ENCODE data around the gene RBM33. TPM values are rescaled to one million over a fixed set of nuclear protein-coding genes. Genes with fewer than 3 reads are reported as not detected.

RBM33 gene
- total and polyA plus RNA-seq, 2 of the 13 experiments (the other 11 are each of a cell fraction or from before 2014, with no cell fraction given), result 12.4 to 28.9 TPM

DNA sequence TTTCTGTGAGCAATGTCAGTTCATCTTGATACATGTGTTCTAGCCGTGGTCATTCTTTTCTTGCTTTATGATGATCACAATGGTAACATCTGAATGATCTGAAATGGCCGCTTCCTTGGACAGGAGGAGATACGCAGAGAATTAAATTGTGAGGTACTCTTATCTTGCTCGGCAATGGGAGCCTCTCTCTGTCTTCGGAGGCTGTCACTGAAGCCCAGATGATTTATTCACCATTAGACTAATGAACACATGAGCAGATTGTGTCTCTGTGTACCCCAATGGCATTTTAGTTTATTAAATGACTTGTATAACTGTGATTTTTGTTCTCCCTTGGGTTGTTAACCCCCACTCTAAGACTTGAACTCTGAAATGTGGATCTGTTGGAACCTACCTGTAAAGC, 38.6 kb downstream of the RBM33 start:
- Histone ChIP-seq H3K79me2 (ENCODE audit: insufficient read depth, low read length) (peaks cover 62% of the 10 kb centered on the region), H3K4me3 (replicated peaks in 1 of 3; ENCODE audit: insufficient read depth in 1 of 3, low read depth in 2 of 3, low read length in 3 of 3) (no peak overlapping the region), H3K4me1 (ENCODE audit: insufficient read depth, low read length) (peaks cover 60% of the 10 kb centered on the region), H3K9me3 (ENCODE audit: low read length) (no peaks in the 10 kb centered on the region), H3K9ac (ENCODE audit: insufficient read depth, low read depth, low read length) (no peak overlapping the region), H3K36me3 (replicated peaks in 1 of 2; ENCODE audit: control insufficient read depth in 1 of 2, insufficient read depth in 2 of 2, low read length in 2 of 2) (peaks cover 9 to 43% of the 10 kb centered on the region in 2 experiments), H2AFZ (ENCODE audit: low read length) (no peak overlapping the region), H3K27ac (ENCODE audit: extremely low read length, insufficient read depth, low read length) (peak overlapping the region; percentile 68), H4K20me1 (ENCODE audit: insufficient read depth, low read length) (peaks cover 11% of the 10 kb centered on the region), H3K4me2 (ENCODE audit: low read depth, low read length) (0 out of 2 replicates have a peak overlapping the region, but pooled peaks have one; percentile 30), H3K27me3 (ENCODE audit: control insufficient read depth in 1 of 2, insufficient read depth in 2 of 2, low read length in 2 of 2) (no peaks in the 10 kb centered on the region)
- FAIRE-seq (no peak), ATAC-seq (no peak), DNase-seq (ENCODE audit: low spot score) (no peak)
- 96% methylated on average over 5 of the region's 5 CpGs for WGBS (ENCODE audit: low lambda C conversion rate)
- in situ Hi-C loops (cut with HindIII; ENCODE audit: extremely low pct_ligation_motif_present, low pct_unique_long_range_greater_than_20kb) (no loop called here), intact Hi-C loops (cut with micrococcal nuclease; ENCODE audit: unreplicated experiment) (loop anchor here (5.0 kb wide), 1 partner anchor 86 kb away; no protein-coding TSS in a partner anchor)
- no peak for TF ChIP-seq HOXA3 (CRISPR knock-in tag; IDR thresholded peaks at IDR 0.05)
- no peak for TF ChIP-seq GRHL1 (CRISPR knock-in tag; conservative IDR thresholded peaks at IDR 0.05)
- TF ChIP-seq CEBPB (IDR thresholded peaks at IDR 0.05; ENCODE audit: borderline replicate concordance, low read depth, low read length), result no peak
- TF ChIP-seq ZNF121 (CRISPR knock-in tag; IDR thresholded peaks at IDR 0.05), result no peak
- no peak for TF ChIP-seq REL (CRISPR knock-in tag; conservative IDR thresholded peaks at IDR 0.05)
- TF ChIP-seq MTF1 (CRISPR knock-in tag; IDR thresholded peaks at IDR 0.05), result no peak
- ChIA-PET POLR2A (no interaction called here), CTCF (ENCODE audit: low intra/inter-chr PET ratio, low total read pairs) (no interaction called here)
- BruUV-seq (replicated peaks), result TSS peak; percentile 7

- Histone ChIP-seq H3K79me2 (ENCODE audit: insufficient read depth, low read length) (peaks cover 59% of the 10 kb centered on the region), H3K4me2 (ENCODE audit: low read depth, low read length) (no peak overlapping the region), H3K27ac (ENCODE audit: extremely low read length, insufficient read depth, low read length) (peak overlapping the region; percentile 68), H3K9ac (ENCODE audit: insufficient read depth, low read depth, low read length) (no peak overlapping the region), H3K9me3 (ENCODE audit: low read length) (no peaks in the 10 kb centered on the region), H3K4me1 (ENCODE audit: insufficient read depth, low read length) (peaks cover 60% of the 10 kb centered on the region), H3K4me3 (replicated peaks in 1 of 3; ENCODE audit: insufficient read depth in 1 of 3, low read depth in 2 of 3, low read length in 3 of 3) (no peak overlapping the region), H3K36me3 (replicated peaks in 1 of 2; ENCODE audit: control insufficient read depth in 1 of 2, insufficient read depth in 2 of 2, low read length in 2 of 2) (peaks cover 9 to 43% of the 10 kb centered on the region in 2 experiments), H3K27me3 (ENCODE audit: control insufficient read depth in 1 of 2, insufficient read depth in 2 of 2, low read length in 2 of 2) (no peaks in the 10 kb centered on the region), H2AFZ (ENCODE audit: low read length) (no peak overlapping the region), H4K20me1 (ENCODE audit: insufficient read depth, low read length) (peaks cover 11% of the 10 kb centered on the region)
- no TSS peak for BruUV-seq (replicated peaks)
- in situ Hi-C loops (cut with HindIII; ENCODE audit: extremely low pct_ligation_motif_present, low pct_unique_long_range_greater_than_20kb) (no loop called here), intact Hi-C loops (cut with micrococcal nuclease; ENCODE audit: unreplicated experiment) (loop anchor here (5.0 kb wide), 1 partner anchor 86 kb away; no protein-coding TSS in a partner anchor)
- CTCF ChIA-PET (ENCODE audit: low intra/inter-chr PET ratio, low total read pairs), result no interaction called here
- TF ChIP-seq MEIS2 (CRISPR knock-in tag; IDR thresholded peaks at IDR 0.05), result no peak
- POLR2A ChIA-PET, result no interaction called here
- FAIRE-seq, result no peak
- no peak for DNase-seq (ENCODE audit: low spot score)
- ATAC-seq, result no peak
- 98% methylated on average over 4 of the region's 4 CpGs for WGBS (ENCODE audit: low lambda C conversion rate)
Measured at GRCh38 chr7:155683714-155684113, 39.3 kb downstream of the RBM33 start.
